HCT116 (cell line): ENCODE measurements around the gene APLP1. TPM values are rescaled to one million over a fixed set of nuclear protein-coding genes. Genes with fewer than 3 reads are reported as not detected.

Source experiments
- ATAC-seq: fragments of 200-7000 bp; cut with Tn5 transposase; 2 replicates; pipeline ENCODE4 v1.9.1; 2020; ENCODE audit warnings: mild to moderate bottlenecking, moderate library complexity
- BruUV-seq: library from RNA; stranded (reverse); fragments of 400-500 nt; replicated peaks from 2 replicates; lab custom pipeline; 2021; lab: Mats Ljungman, UMichigan
- CTCF ChIA-PET: fragments of 300-600 bp; sonication (Branson Sonifier 250); formaldehyde crosslinking; loops from one replicate; lab custom pipeline; 2021; ENCODE audit warnings: antibody characterized with exemption; lab: Charles Lee
- POLR2A ChIA-PET: fragments of 300-600, 350-600 bp; sonication (Branson Sonifier 250); formaldehyde crosslinking; loops from one replicate; lab custom pipeline; 2021; ENCODE audit warnings: antibody characterized with exemption; lab: Charles Lee
- RAD21 ChIA-PET, 2 experiments: fragments of 300-600 bp; sonication (Branson Sonifier 250); formaldehyde crosslinking; loops; one replicate each; lab custom pipeline; 2023; ENCODE audit warnings: low total read pairs in 2 of 2; ENCODE audit not compliant: uncharacterized antibody in 2 of 2, unreplicated experiment in 2 of 2, low non-redundant PET in 1 of 2; lab: Charles Lee
- DNase-seq: peaks from one replicate; pipeline ENCODE4 v3.0.0-alpha.2; 2010; ENCODE audit warnings: low read depth, low spot score
- H2AFZ ChIP-seq: fragments of 200-600 bp; shearing (Covaris generic), sonication (generic); 2 replicates; pipeline ENCODE4 v1.6.1; 2017; ENCODE audit warnings: low read depth, mixed run types, mixed read lengths, antibody characterized with exemption, low read length; ENCODE audit not compliant: poor library complexity, severe bottlenecking
- H3K27ac ChIP-seq: 2 replicates; pipeline ENCODE4 v1.5.1; 2012; ENCODE audit warnings: low read depth, low read length
- H3K27me3 ChIP-seq: fragments of 200-600 bp; sonication (generic); 2 replicates; pipeline ENCODE4 v1.6.1; 2016; ENCODE audit warnings: mixed run types, low read length, mixed read lengths; ENCODE audit not compliant: insufficient read depth
- H3K36me3 ChIP-seq, 2 experiments: fragments of 200-500 bp in 1 of 2; fragments of 200-600 bp in 1 of 2; sonication (Bioruptor generic) in 1 of 2; sonication (generic) in 1 of 2; 2 replicates each; pipeline versions ENCODE4 v1.5.1 to v1.6.1; 2014 to 2016; ENCODE audit warnings: low read length in 2 of 2, inconsistent platforms in 1 of 2, mixed read lengths in 1 of 2, mixed run types in 1 of 2; ENCODE audit not compliant: insufficient read depth in 2 of 2, control insufficient read depth in 1 of 2
- H3K4me1 ChIP-seq, 2 experiments: fragments of 200-600 bp in 1 of 2; sonication (generic) in 1 of 2; 2 replicates each; pipeline versions ENCODE4 v1.5.1 to v1.6.1; 2012 to 2017; ENCODE audit warnings: low read length in 2 of 2, inconsistent platforms in 1 of 2, mild to moderate bottlenecking in 1 of 2, mixed read lengths in 1 of 2, mixed run types in 1 of 2, moderate library complexity in 1 of 2; ENCODE audit not compliant: insufficient read depth in 2 of 2, control insufficient read depth in 1 of 2
- H3K4me2 ChIP-seq: fragments of 200-600 bp; sonication (generic); 2 replicates; pipeline ENCODE4 v1.6.1; 2017; ENCODE audit warnings: mixed run types, low read length, mixed read lengths
- H3K4me3 ChIP-seq, 2 experiments: fragments of 200-600 bp in 1 of 2; sonication (generic) in 1 of 2; replicated peaks in 1 of 2; 2 replicates each; pipeline ENCODE4 v1.5.1; 2011 to 2016; ENCODE audit warnings: low read length in 2 of 2, control low read depth in 1 of 2, low read depth in 1 of 2, mild to moderate bottlenecking in 1 of 2, mixed read lengths in 1 of 2, mixed run types in 1 of 2
- H3K79me2 ChIP-seq: fragments of 200-600 bp; sonication (generic); 2 replicates; pipeline ENCODE4 v1.6.1; 2017; ENCODE audit warnings: mild to moderate bottlenecking, mixed run types, low read length, moderate library complexity, mixed read lengths; ENCODE audit not compliant: insufficient read depth
- H3K9ac ChIP-seq: fragments of 200-600 bp; sonication (generic); 2 replicates; pipeline ENCODE4 v1.6.1; 2016; ENCODE audit warnings: low read length, mixed read lengths
- H3K9me2 ChIP-seq: fragments of 200-600 bp; sonication (generic), shearing (Covaris generic); 2 replicates; pipeline ENCODE4 v1.6.1; 2017; ENCODE audit warnings: mixed run types, mild to moderate bottlenecking, moderate library complexity; ENCODE audit not compliant: insufficient read depth
- H3K9me3 ChIP-seq, 2 experiments: fragments of 200-500 bp in 1 of 2; fragments of 200-600 bp in 1 of 2; sonication (Bioruptor generic) in 1 of 2; sonication (generic) in 1 of 2; 2 replicates each; pipeline ENCODE4 v1.6.1; 2014 to 2017; ENCODE audit warnings: low read length in 2 of 2, mixed read lengths in 2 of 2, inconsistent platforms in 1 of 2, low read depth in 1 of 2, mild to moderate bottlenecking in 1 of 2, mixed run types in 1 of 2, moderate library complexity in 1 of 2; ENCODE audit not compliant: control insufficient read depth in 1 of 2, insufficient read depth in 1 of 2
- H4K20me1 ChIP-seq: fragments of 200-600 bp; sonication (generic), shearing (Covaris generic); 2 replicates; pipeline ENCODE4 v1.6.1; 2017; ENCODE audit warnings: mixed run types, mild to moderate bottlenecking, moderate library complexity; ENCODE audit not compliant: insufficient read depth
- ATF3 ChIP-seq: IDR thresholded peaks from 2 replicates; pipeline ENCODE4 v1.6.1; 2012
- CBX3 ChIP-seq: IDR thresholded peaks from 2 replicates; pipeline ENCODE4 v1.6.1; 2012; ENCODE audit warnings: low read depth
- CEBPB ChIP-seq: IDR thresholded peaks from 2 replicates; pipeline ENCODE4 v1.6.1; 2012; ENCODE audit warnings: low read depth
- CTCF ChIP-seq, 3 experiments: fragments of 200-600 bp in 1 of 3; sonication (generic) in 1 of 3; IDR thresholded peaks in 2 of 3; conservative IDR thresholded peaks in 1 of 3; 2 replicates each; pipeline ENCODE4 v1.5.1; 2012 to 2017; ENCODE audit warnings: low read depth in 2 of 3, low read length in 2 of 3, antibody characterized with exemption in 1 of 3, borderline replicate concordance in 1 of 3, control low read depth in 1 of 3, mild to moderate bottlenecking in 1 of 3, mixed read lengths in 1 of 3, mixed run types in 1 of 3, moderate library complexity in 1 of 3; ENCODE audit not compliant: insufficient read depth in 1 of 3
- EGR1 ChIP-seq: IDR thresholded peaks from 2 replicates; pipeline ENCODE4 v1.6.1; 2012; ENCODE audit warnings: low read depth
- EZH2 ChIP-seq: fragments of 200-600 bp; sonication (generic); IDR thresholded peaks from 2 replicates; pipeline ENCODE4 v1.6.1; 2017; ENCODE audit warnings: antibody characterized with exemption, mixed run types
- EZH2phosphoT487 ChIP-seq: fragments of 200-600 bp; IDR thresholded peaks from 2 replicates; pipeline ENCODE4 v1.6.1; 2018; ENCODE audit warnings: antibody characterized with exemption, borderline replicate concordance
- FOSL1 ChIP-seq: IDR thresholded peaks from 2 replicates; pipeline ENCODE4 v1.6.1; 2012; ENCODE audit warnings: low read depth
- JUND ChIP-seq: IDR thresholded peaks from 2 replicates; pipeline ENCODE4 v1.6.1; 2012
- MAX ChIP-seq: IDR thresholded peaks from 2 replicates; pipeline ENCODE4 v1.6.1; 2012
- POLR2AphosphoS5 ChIP-seq: IDR thresholded peaks from 2 replicates; pipeline ENCODE4 v1.6.1; 2011; ENCODE audit warnings: mild to moderate bottlenecking, low read depth, low read length, moderate library complexity
- RAD21 ChIP-seq: IDR thresholded peaks from 2 replicates; pipeline ENCODE4 v1.6.1; 2012; ENCODE audit warnings: low read depth, mild to moderate bottlenecking
- SP1 ChIP-seq: IDR thresholded peaks from 2 replicates; pipeline ENCODE4 v1.6.1; 2012; ENCODE audit warnings: low read depth
- TCF7L2 ChIP-seq: IDR thresholded peaks from 2 replicates; pipeline ENCODE4 v1.7.0; 2011; ENCODE audit warnings: borderline replicate concordance, inconsistent platforms; ENCODE audit not compliant: insufficient read depth, insufficient read length; ENCODE audit errors: extremely low read depth
- YY1 ChIP-seq: IDR thresholded peaks from 2 replicates; pipeline ENCODE4 v1.6.1; 2011; ENCODE audit warnings: low read length, low read depth, moderate library complexity, mild to moderate bottlenecking; ENCODE audit not compliant: insufficient replicate concordance; ENCODE audit errors: extremely low read depth
- ZBTB33 ChIP-seq: IDR thresholded peaks from 2 replicates; pipeline ENCODE4 v1.6.1; 2011; ENCODE audit warnings: mild to moderate bottlenecking, low read length, moderate library complexity; ENCODE audit not compliant: insufficient replicate concordance; ENCODE audit errors: extremely low read depth
- ZNF274 ChIP-seq: fragments of 200-500 bp; sonication (Bioruptor generic); IDR thresholded peaks from 2 replicates; pipeline ENCODE4 v1.6.1; 2014; ENCODE audit warnings: mild to moderate bottlenecking, low read depth, low read length, inconsistent platforms
- intact Hi-C: fragments of 100-400 bp; cut with micrococcal nuclease; formaldehyde crosslinking; loops from 2 replicates; pipeline ENCODE4 v1.10.0; 2022
- total RNA-seq: library from RNA; stranded (reverse); gene quantifications from one replicate; pipeline ENCODE4 v1.2.1, GENCODE V29; 2021; ENCODE audit not compliant: unreplicated experiment

APLP1 gene
- total RNA-seq, 1 experiment from 2014 or later, result 41.2 TPM

GRCh38 chr19:35919306-35919705 lies 50.9 kb downstream of the APLP1 start:
- RAD21 ChIA-PET, result no interaction called here
- Histone ChIP-seq H3K9me3 (no peaks in the 10 kb centered on the region), H4K20me1 (no peaks in the 10 kb centered on the region), H3K9ac (no peak overlapping the region), H3K27ac (no peak overlapping the region), H3K27me3 (no peaks in the 10 kb centered on the region), H3K4me3 (no peak overlapping the region), H3K9me2 (no peaks in the 10 kb centered on the region), H3K4me1 (no peaks in the 10 kb centered on the region), H2AFZ (no peak overlapping the region), H3K79me2 (no peaks in the 10 kb centered on the region), H3K36me3 (no peaks in the 10 kb centered on the region), H3K4me2 (no peak overlapping the region)
- DNase-seq (no peak), ATAC-seq (no peak)
- TF ChIP-seq CBX3 (no peak), EZH2 (no peak), RAD21 (no peak), ZNF274 (no peak)
- CTCF ChIA-PET, result no interaction called here
- no TSS peak for BruUV-seq
- intact Hi-C loops, result no loop called here
- POLR2A ChIA-PET, result no interaction called here

- Histone ChIP-seq H2AFZ (no peak overlapping the region), H3K36me3 (no peaks in the 10 kb centered on the region), H3K79me2 (no peaks in the 10 kb centered on the region), H3K4me1 (no peaks in the 10 kb centered on the region), H4K20me1 (no peaks in the 10 kb centered on the region), H3K4me2 (no peak overlapping the region), H3K9me3 (no peaks in the 10 kb centered on the region), H3K27me3 (no peaks in the 10 kb centered on the region), H3K9me2 (no peaks in the 10 kb centered on the region), H3K4me3 (no peak overlapping the region), H3K27ac (no peak overlapping the region), H3K9ac (no peak overlapping the region)
- ChIA-PET POLR2A (interaction anchor here (0.9 kb wide), 1 partner anchor 10 kb away, joined by 3 read pairs; no protein-coding TSS in a partner anchor), CTCF (interaction anchor here (1.5 kb wide), 1 partner anchor 10 kb away, joined by 7 read pairs; no protein-coding TSS in a partner anchor), RAD21 (no interaction called here)
- DNase-seq (no peak), ATAC-seq (no peak)
- no TSS peak for BruUV-seq
- no peak for TF ChIP-seq TCF7L2
- TF ChIP-seq JUND, result no peak
- TF ChIP-seq POLR2AphosphoS5, result no peak
- TF ChIP-seq EGR1, result no peak
- TF ChIP-seq CEBPB, result no peak
- TF ChIP-seq FOSL1, result no peak
- no peak for TF ChIP-seq EZH2phosphoT487
- TF ChIP-seq YY1, result no peak
- TF ChIP-seq ZBTB33, result no peak
- no peak for TF ChIP-seq SP1
- TF ChIP-seq MAX, result no peak
- no peak for TF ChIP-seq ATF3
- no peak for TF ChIP-seq CTCF (IDR thresholded peaks at IDR 0.05 in 2 of 3, conservative IDR thresholded peaks at IDR 0.05 in 1 of 3; ENCODE audit: borderline replicate concordance in 1 of 3, insufficient read depth in 1 of 3, low read depth in 2 of 3, low read length in 2 of 3)
- intact Hi-C loops, result no loop called here
Measured at GRCh38 chr19:35921012-35921411, 52.6 kb downstream of the APLP1 start.
